HuH-7.5 (cell line): ENCODE results near the gene ABTB1.
"Not testable (repeated sequence)": the region's sequence is repeated elsewhere in the genome, so short reads cannot be mapped to it uniquely, and the experiment has no call there.

Source experiments
- DNase-seq: peaks from one replicate; pipeline ENCODE4 v3.0.0; 2011; ENCODE audit warnings: low spot score

ABTB1 gene

DNA sequence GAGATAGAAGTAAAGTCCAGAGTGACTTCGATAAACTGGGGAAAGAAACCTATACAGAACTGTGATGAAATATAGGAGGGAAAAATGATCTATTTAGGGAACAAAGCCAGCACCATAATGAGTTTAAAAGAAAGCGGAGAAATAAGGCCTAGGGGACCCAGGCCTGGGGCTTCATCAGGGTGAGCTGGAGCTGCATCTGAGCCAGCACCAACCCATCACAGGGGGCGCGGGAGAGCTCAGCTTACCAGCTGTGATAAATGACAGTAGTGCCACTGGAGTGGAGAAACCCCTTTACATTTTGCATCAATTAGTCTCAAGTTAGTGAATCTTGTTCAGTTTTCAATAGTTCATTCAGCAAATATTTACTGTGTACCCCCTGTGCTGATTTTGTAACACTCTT lies 22.5 kb upstream of the ABTB1 start:
- no peak for DNase-seq

GRCh38 chr3:127651516-127652172 lies 21.1 kb upstream of the ABTB1 start:
- DNase-seq: no peak

DNA sequence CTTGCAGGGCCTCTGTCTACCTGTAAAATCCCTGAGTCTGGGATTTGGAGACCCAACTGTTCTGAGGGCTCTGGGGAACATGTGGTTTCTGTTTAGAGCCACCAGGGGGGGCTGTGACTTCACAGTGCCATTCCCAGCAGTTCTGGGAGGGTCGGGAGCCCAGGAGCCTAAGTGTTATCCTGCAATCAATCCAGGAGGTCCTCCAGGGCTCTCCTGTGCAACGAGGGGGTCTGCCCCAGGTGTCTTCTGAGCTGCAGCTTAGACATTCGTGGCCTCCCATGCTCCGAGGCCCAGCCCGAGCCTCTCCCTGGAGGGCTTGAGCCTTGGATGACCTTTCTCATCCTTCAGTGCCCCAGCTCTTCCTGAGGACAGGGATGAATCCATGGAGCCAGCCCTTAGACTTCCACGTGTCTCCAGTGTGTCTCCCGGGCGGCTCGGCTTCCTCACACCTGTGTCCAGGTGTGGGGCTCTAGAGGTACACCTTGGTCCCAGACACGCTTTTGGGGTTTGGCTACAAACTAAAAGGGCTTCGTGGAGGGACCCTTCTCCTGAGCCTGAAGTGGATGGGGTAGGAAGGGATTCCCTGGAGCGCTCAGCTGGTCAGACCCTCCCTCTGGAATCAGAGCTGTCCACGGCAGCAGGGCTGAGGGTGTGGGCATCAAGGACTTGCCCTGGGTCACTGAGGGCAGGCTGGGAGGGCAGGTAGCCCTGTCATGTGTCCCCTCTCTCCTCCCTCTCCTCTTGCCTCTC lies 20.3 kb upstream of the ABTB1 start:
- peak; percentile 71 for DNase-seq

GRCh38 chr3:127654374-127654773 lies 18.4 kb upstream of the ABTB1 start:
- DNase-seq: no peak

DNA sequence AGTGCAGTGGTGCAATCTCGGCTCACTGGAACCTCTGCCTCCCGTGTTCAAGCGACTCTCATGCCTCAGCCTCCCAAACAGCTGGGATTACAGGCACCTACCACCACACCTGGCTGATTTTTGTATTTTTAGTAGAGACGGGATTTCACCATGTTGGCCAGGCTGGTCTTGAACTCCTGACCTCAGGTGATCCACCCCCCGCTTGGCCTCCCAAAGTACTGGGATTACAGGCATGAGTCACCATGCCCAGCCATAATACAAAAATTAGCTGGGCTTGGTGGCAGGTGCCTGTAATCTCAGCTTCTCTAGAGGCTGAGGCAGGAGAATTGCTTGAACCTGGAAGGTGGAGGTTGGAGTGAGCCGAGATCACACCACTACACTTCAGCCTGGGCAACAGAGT lies 17.8 kb upstream of the ABTB1 start:
- not testable (repeated sequence) for DNase-seq

DNA sequence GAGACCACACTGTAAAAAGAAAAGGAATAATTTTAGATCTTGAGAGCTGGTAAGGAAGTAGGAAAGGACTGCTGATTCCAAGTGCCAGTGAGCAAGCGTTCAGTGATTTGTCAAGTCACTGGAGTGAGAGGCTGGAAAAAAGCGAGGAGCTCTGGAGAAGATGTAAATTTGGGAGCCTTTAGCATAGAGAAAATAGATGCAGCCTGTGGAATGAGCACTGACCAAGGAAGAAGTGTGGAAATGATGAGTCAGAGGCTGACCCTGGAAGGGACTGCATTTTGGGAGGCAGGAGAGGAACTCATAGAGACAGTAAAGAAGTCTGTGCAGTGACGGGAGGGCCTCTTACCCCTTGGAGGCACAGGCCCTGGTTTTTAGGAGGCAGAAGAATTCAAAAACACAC lies 17.1 kb upstream of the ABTB1 start:
- DNase-seq: no peak

GRCh38 chr3:127656906-127657305 lies 15.8 kb upstream of the ABTB1 start:
- DNase-seq: no peak

GRCh38 chr3:127658234-127658633 lies 14.5 kb upstream of the ABTB1 start:
- no peak for DNase-seq

- no peak for DNase-seq
These were observed 12.0 kb upstream of the ABTB1 start for GRCh38 chr3:127660621-127661251.

DNA sequence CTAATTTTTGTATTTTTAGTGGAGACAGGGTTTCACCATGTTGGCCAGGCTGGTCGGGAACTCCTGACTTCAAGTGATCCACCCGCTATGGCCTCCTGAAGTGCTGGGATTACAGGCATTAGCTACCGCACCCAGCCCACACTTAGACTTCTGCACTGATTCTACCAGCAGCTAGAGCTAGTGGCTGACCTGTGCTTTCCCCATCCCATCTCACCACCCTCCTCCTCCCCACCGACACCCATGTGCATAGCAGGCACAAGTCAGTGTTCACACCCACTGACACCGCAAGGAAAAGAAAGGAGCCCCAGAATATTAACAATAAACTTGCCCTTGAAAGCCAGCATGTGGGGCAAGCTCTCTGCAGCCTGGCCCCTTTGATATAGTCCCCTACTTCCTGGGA lies 11.2 kb upstream of the ABTB1 start:
- DNase-seq: no peak

- DNase-seq: no peak
These were observed 10.7 kb upstream of the ABTB1 start for GRCh38 chr3:127662001-127662469.

DNA sequence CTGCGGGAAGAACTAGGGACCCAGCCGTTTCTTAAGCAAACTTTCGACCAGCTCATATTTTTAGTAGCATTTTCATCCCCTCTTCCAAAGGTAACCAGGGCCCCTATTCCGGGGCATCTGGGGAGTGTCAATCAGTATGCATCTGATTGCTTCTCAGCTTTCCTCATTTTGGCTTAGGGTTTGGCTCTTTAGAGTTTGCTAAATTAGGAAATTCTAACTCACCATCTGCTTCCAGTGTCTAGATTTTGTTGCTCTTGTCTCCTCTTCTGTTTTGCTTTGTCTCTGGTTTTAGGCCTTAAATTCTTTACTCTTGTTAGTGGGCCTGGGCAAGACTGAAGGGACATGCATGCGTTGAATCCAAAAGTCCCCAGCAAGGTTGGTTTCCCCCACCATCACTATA lies 9.6 kb upstream of the ABTB1 start:
- DNase-seq: no peak

DNA sequence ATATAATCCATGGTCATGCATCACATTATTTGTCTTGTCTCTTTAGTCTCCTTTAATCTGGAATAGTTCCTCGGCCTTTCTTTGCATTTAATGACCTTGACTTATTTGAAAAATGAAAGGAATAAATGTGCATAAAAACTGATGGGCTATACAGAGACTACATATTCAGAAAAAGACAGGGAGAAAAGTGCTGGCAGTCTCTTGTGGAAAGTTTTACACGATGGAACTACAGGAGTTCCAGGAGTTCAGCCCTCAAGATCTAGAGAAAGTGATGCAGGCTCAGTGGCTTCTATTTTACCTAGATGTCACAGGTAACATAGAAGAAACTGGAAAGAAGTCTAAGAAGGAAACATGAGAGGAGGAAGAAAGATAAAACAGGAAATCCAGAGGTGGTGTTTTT lies 7.6 kb upstream of the ABTB1 start:
- DNase-seq: no peak

- DNase-seq: no peak
These were observed 7.2 kb upstream of the ABTB1 start for GRCh38 chr3:127665586-127665985.

- no peak for DNase-seq
These were observed 6.1 kb upstream of the ABTB1 start for GRCh38 chr3:127666676-127667075.

- no peak for DNase-seq
These were observed 5.6 kb upstream of the ABTB1 start for GRCh38 chr3:127667119-127667681.

DNA sequence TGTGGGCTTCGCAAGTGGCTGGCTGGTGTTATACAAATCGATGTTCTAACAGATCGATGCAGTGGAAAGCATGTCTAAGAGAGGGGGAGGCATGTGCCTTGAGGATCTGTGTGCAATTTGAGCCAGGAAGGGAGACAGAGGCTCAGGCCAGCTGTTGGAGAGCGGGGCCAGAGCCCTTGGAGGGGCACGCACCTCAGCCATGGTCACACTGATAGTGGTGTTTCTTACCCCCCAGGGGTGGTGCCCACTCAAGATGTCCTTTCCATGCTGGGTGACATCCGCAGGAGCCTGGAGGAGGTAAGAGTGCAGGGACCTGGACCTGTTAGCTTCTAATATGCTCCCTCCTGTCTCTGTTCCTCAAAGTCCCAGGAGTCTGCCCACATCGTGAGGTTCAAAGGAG lies 3.8 kb upstream of the ABTB1 start:
- DNase-seq: no peak

DNA sequence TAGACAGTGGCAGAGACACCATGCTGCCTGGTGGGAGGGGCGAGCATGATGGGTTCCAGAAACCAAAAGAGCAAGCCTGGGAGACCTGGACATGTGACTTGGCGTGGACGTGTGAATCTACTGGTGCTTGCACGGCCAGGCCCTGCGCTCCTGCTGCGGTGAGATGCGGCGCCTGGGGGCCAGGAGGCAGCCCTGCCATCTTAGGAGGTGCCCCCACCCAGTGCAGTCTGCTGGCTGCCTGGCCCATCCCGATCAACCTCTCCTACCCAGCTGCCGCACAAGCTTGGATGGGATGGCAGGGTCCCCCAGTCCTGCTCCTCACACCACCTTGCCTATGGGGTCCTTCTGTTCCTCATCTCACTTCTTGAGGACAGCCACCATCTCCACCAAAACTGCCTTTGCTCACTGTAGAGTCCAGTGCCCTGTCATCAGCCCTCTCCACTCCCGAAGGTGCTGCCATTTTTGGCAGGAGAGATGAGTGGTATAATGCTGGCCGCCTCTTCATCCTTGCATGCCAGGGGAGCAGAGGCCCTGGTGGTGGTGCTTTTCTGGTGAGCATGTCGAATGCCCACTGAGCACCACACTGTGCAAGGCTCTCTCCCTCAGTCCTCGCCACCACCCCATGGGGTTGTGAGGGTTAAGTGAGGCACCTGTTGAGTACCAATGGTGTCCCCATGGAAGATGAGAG lies 3.1 kb upstream of the ABTB1 start:
- no peak for DNase-seq

GRCh38 chr3:127670229-127670559 lies 2.6 kb upstream of the ABTB1 start:
- DNase-seq: no peak

GRCh38 chr3:127670761-127671522 lies 1.8 kb upstream of the ABTB1 start:
- DNase-seq: no peak

DNA sequence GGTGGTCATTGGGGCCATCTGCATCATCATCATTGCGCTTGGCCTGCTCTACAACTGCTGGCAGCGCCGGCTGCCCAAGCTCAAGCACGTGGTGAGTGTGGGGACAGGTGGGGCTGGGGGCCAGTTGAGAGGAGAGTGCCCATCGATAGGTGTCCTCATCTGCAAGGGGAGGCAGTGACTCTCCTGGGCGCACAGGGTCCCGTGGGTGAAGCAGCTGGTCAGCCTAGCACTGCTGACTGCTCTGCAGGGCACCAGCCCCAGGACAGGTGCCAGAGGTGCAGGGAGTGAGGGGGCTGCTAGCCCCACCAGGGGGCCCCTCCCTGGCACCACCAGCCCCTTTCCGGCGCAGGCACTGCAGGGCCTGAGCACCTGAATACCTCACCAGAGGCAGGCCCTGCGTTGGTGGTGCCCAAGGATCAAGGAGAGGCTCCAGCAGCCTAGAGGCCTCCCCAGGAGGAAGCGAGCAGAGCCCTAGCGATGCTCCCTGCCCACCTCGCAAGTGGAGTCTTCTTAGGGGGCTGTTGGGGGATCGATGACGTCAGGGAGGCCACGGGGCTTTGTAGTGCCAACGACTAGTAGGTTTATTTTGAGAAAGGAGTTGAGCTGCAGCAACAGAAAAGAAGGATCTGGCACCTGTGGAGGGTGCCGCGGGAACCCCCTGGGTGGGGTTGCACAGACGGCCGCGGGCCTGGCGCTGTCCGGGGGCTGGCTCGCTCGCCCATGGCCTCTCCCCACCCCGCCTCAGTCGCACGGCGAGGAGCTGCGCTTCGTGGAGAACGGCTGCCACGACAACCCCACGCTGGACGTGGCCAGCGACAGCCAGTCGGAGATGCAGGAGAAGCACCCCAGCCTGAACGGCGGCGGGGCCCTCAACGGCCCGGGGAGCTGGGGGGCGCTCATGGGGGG lies 976 bp upstream of the ABTB1 start:
- no peak for DNase-seq
